Measurements from ENCODE around the gene STPG4. TPM values are rescaled to one million over a fixed set of nuclear protein-coding genes. Genes with fewer than 3 reads are reported as not detected.

Gene STPG4
- polyA plus RNA-seq, 3 donors = 0.14 to 0.30 (median 0.14) TPM

DNA sequence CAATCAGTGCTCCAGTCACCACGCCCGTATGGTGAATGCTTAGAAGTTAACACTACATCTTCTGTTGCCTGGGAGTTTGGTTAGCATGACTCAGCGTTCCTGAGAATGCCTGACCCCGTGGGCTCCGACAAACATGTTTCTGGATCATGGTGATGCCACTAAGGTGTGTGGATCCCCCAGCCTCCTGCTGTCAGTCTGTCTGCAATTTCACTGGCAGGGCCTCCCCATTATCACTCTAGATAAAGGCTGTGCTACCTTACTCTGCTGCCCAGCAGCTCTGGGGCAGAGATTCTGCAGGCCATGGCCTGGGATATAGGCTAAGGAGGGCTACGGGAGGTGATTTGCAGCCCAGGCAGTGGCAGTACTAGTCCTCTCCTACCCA is 66.0 kb downstream of the STPG4 start:
- DNase-seq = no peak

DNA sequence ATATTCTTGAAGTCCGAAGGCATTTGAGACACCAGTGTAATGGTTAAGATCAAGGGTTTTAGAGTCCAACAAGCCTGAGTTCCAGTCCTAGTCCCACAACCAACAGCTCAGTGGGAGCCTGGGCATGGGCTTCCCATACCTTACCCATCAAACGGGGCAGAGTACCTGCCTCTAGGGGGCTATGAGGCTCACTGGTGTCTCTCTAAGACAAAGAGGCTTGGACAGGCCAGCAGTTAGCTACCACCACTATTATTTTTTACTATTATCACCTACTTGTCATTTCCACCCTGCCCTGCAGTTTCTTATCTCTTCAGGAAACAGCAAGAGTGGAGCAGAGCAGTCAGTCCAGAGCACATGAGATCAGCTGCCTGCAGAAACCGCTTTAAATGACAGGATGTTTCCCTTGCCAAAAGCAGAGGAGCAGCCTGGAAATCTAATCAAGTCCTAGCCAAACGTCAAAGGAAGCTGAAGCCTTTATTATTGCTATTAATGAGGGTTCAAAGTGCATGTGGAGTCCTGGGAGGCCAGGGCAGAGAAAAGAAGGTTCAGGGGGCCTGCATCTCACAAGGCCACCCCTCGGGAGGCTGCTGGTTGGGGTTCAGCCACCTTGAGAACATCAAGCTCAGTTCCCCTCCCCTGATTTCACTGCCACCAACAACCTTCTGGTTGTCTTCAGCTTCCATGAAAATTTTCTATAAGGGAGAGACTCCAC is 66.6 kb downstream of the STPG4 start:
- peak; percentile 48 for DNase-seq

DNA sequence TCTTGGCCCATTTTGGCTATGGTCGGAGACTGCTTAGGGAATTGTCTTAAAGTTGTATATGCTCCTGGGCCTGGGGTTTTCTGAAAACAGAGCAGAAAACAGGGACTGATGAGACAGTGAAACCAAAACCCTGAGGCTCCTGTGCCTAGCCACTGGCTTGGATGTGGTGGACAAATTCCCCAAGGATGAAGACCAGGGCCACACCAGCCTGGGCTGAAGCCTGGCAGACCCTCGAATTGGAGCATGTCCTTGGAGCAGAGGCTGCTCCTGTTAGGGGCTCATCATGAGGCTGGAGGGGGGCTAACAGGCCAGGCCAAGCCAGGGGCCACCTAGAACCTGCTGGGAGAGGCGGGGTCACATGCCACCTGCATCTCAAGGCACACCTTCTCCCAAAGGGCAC is 68.1 kb downstream of the STPG4 start:
- no peak for DNase-seq

DNA sequence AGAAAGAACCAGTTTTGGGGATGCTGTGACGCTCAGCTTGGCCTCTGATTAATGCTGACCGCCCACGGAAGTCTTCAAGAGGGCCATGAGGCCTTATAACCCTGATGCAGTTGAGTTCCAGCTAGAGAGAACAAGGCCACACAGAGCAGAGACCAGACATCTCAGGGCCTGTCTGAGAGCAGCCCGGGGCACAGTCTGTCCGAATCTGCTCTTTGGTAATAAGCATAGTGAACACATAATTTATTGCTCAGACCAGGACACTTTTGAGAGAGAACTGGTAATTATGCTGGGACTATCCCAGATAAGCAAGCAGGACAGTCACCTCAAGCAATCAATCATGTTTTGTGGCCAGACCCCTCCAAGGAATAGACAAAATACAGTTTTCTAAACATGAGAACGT is 68.5 kb downstream of the STPG4 start:
- no peak for DNase-seq

DNA sequence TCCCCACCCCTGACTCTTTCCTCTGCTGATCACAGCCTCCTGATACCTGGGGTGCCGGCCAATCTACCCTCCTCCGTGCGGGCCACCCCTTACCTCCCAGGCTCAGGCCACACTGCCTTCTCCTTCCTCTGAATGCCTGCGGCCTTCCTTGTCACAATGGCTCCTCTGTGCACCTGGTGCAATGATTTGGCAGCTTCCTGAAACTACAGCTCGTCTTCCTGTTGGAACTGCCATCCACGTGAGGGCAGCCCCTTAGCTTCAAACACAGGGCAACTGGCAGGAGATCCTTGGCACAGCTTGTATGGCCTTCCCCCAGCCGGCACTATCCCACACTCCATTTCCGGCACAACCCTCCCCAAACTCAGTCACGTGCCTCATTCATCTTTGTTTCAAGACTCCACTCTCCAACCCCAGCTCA is 69.0 kb downstream of the STPG4 start:
- no peak for DNase-seq

DNA sequence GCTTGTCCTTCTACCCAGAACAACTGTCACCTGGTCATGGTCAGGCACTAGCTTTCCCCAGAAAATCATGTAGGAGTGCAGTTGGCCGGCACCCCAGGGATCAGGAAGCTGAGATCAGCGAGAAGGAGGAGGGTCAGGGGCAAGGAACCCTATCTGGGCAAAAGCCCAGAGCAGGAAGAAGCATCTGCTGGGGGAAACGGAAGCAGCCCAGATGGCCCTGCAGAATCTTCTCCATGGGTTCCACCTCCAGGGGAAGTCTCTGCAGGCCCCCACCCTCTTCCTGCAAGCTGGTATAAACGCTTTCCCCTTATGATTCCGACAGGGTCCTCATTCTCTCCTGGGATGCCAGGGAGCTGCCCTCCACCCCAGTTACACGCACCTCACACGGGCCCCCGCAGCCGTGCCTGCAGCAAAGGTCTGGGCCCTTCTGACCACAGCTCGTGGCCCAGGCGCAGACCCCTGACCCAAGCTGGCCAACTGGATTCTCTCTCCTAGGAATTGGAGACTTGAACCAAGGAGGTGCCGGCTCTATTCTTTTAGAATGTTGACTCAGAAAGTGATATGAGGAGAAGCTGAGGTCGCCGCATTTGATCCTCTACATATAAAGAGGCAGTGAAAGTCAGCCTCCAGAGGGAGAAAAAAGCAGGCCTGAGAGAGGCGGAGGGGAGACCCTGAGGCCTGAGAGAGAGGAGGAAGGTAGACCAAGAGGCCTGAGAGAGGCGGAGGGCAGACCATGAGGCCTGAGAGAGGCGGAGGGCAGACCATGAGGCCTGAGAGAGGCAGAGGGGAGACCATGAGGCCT is 71.0 kb downstream of the STPG4 start:
- DNase-seq = no peak

DNA sequence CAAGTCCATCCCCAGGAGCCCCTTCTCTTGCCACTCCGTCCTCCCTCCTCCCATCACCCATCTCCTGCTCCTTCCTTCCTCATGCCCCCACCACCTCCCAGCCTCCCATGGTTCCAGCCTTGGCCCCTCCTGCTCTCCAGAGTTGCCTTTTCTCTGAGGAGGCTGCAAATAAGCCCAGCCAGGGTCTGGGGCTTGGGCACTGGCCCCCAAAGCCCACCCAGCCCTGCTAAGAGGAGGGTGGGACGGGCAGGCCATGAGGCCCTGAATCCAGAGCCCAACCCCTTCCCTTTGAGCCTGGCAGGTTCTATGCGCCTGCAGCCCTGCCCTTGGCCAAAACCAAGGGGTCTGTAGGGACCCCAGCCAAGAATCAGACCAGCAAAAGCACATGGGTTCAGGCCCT is 71.6 kb downstream of the STPG4 start:
- no peak for DNase-seq

DNA sequence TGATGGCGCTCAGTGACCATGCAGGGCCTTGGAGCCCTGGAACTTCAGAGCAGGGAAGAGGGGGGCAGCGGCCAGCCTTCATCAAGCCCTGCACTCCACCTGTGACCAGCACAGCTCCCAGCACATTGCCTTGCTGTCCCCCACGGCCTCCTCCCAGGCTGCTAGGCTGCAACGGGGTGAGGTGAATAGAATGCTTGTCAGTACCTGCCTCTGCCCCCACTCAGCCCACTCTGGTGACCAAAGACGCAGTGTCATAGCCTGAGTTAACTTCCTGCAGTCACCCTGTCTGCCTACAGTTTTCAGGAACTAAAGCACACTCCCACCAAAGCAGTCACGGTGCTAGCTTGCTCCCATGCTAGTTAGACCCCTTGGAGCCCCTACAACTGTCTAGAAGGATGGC is 72.1 kb downstream of the STPG4 start:
- DNase-seq = no peak

DNA sequence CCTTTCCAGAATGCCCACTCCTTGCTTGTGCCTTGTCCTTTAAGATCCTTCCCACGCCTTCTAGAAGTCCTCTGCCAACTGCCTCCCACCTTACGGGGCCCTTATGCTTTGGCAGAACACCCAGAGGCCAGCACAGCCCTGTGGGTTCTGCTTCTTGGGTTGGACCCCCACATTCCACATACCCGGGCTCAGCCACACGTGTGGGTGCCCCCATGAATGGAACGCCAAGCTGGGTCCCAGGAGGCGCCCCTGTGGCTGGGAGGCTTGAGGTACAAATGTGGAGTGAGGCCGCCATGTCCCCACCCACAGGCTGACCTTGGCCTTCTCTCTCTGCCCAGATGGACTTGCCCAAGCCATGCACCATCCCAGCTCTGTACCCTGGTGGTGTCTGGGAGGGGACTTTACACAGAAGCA is 74.2 kb downstream of the STPG4 start:
- DNase-seq = no peak

DNA sequence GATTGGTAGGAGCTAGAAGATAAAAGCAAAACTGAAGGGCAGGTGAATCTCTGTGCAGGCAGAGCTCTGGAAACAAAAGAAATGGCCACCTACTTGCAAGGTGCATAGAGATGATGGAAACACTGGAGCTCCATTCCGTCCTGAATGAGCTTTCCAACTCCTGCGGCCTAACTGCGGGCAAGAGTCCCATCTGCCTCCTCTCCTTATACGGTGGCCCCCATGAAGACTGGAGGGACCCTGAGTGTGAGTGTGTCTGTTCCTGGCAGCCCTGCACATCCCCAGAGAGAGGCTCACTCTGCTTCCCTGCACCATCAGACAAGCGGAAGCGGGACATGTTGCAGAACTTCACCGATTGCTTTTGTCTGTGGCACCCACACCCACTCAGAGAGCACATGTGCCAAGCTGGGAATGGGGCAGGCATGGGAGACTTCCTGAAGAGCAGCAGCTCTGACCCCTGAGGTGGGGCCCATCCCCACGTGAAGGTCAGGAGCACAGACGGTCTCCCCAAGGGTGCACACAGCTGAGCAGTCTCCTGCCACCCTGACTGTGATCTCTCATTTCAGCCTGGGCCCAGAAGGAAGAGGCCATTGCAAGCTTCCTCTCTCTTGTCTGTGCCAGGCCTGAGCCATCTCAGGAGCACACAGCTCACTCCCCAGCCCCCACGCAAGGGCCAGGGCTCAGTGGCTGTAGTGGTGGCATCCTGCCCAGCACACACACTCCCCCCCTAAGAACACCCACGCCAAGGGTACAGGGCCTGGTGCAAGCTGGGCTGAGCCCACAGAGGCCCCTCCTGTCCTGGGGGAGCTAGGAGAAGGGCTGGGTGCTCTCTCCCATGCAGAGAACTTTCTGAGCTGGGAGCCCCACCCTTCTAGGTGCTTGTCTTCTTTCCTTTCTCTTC is 75.3 kb downstream of the STPG4 start:
- DNase-seq = no peak

DNA sequence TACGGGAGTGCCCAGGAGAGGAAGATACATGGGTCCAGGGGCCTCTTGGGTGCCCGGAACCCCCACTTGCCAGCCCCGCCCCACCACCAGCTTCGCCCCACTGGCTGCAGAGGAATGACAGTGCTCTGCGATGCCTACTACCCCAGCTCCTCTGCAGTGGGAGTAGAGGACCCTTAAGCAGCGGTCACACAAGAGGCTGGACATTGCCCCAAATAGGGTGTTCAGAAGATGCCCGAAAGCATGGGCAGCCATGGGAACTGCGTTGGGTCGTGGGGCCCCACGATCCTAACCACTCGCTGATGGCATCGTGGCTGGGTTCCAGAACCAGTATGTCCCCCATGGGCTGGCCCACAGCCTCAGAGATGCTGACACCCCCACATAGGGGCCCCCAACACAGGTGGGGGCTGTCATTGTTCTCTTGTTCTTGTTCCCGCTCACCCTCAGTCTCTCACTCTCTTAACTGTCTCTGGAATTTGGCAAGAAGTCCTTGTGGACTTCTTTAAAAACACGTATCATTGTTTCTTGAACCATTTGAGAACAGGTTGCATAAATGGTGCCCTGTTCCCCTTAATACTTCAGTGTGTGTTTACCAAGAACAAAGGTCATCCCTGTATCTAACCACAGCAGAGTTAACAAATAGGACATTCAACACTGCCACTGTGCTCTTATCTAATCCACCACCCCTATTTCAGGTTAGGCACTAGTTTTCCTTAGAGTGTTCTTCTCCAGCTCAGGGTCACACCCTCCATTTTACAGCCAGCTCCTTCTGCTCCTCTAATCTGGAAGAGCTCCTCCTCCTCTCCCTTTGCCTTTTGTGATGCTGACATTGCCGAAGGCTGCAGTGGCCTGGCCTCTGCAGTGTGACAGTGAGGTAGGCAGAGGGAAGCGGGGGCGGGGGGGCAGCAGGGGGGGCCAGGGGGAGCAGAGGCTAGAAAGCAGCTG is 76.3 kb downstream of the STPG4 start:
- no peak for DNase-seq

DNA sequence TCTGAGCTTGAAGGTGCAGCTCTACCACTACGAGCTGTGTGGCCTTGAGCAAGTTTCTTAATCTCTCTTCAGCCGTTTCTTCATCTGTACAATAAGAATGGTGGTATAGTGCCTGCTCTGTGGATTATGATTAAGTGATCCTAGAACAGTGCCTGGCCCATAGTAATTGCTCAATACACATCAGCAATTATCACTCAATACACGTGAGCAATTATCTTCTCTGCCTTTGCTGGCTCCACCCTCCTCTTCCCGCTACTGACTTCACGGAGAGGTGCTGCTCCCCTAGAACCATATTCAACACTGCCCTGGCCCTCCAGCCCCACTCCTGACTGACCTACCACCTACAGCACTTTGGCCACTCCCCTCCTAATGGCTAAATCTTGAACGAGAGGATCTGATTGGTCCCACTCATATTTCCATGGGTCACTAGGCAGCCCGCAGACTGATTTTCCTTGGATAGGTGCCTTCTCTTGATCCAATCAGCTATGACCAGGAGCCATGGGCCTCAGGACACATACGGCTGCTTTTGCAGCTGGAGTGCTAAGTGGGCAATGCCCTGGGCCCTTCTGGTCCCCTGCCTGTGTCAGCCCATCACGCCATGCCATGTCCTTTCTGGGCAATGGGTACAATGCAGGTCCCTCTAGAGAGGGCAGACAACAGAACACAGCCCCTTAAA is 77.5 kb downstream of the STPG4 start:
- no peak for DNase-seq

DNA sequence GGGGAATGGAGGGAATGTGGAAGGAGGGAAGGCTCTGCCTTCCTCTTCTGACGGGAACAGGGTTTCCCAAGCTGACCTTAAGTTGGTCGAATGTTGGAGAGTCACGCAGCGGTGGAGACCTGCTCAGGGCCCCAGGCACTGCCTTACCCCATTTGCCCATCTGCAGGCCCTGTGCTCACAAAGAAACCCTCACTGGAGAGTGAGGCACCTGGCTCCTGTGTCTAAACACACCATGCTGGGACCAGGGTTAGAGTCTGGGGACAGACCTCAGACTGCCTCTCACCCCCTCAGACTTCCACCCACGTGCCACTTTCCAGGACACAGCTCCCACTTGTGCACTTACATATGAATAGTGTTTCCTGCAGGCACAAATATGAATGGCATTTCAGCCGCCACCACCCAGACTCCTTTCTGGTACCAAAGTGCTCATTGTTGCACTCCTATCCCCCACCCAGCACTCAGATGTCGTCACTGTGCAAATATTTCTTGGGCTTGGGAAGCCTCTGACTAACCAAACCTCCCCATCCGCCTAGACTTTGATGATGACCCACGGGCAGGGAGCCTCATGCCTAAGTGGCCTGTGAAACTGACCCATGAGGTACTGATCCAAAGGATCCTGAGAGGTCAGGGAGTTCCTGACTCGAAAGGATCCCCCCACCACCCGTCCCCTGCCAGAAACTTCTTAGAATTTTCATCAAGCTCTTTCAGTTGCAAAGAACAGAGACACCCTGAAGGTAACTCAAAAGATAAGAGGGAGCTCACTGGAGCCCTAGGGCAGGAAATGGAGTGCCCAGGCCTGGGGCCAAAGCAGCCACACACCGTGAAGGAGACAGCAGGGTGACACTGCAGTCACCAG is 78.3 kb downstream of the STPG4 start:
- DNase-seq = no peak

DNA sequence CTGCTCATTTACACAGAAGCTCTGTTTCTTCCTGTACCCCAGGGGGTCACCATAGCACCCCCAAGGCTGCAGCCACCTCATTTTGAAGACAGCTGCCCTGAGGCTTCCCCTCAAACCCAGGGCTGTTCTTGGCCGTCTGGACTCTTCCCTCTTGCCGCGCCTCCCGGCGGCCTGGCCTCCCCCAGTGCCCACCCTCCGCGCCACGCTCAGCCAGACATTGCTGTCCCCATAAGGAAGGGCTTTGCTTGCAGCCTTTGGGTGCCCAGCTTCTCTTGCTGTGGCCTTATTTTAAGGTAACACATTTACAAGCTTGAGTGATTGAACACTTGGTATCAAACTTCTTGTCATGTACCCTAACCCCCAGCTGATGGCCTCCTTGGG is 79.0 kb downstream of the STPG4 start:
- DNase-seq = no peak

DNA sequence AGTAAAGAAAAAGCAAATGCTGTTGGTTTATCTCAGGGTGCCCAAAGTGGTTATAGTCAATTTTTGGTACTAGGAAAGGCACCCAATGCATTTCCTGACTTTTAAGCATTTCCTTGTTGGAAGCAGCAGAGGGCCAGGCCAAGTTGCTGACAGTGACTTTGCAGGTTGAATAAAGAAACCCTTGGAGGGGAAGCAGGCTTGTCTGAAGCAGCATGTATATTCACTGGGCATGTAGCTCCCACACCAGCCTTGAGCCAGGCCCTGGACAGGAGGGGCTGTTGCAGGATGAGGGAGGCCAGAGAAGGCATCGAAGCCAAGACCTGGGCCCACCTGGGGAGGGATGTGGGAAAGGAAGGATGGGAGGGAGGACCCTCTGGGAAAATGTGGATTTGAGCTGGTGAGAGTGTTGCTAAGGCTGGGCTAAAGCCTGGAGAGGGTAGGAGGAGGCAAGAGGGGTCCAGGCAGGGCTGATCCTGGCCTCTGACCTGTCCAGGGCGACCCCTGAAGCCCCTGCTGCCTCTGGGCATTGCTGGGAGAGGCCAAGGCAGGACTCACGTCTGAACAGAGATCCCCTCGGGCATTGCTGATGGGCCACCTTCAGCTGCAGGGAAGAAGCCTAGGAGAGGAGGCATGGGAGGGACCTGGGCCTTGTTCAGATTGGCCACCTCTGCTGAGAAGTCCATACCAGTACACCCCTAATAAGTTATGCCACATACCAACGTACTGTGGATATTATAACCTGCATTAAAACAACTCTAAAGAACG is 79.6 kb downstream of the STPG4 start:
- DNase-seq = no peak

DNA sequence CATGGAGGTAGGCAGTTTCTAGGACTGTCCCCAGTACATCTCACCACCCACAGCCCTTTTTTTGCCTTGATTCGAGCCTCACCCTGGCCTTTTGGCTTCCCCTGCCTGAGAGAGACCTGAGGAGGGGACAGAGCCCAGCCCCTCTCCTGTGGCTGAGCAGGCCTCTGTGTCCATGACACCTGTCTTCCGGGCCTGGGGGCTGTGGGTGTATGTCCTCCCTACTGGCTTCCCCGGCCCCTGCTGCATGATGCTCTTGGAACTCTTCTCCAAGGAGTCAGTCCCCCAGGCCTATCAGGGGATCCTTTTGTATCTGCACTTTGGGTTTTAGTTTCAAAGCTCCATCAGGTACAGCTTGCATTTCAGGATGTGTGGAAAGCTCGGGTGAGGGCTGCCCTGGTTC is 80.4 kb downstream of the STPG4 start:
- DNase-seq = no peak

DNA sequence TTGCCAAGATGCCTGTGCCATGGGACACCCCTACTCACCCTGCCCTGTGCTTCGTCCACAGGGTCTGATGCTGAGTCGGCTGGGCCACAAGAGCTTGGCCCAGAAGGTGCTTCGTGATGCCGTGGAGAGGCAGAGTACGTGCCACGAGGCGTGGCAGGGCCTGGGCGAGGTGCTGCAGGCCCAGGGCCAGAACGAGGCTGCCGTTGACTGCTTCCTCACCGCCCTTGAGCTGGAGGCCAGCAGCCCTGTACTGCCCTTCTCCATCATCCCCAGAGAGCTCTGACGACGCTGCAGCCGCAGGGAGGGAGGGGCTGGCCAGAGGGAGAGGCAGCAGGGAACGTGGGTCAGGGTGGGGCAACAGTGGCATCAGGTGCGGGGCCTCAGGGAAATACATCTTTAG is 81.5 kb downstream of the STPG4 start:
- DNase-seq = no peak

DNA sequence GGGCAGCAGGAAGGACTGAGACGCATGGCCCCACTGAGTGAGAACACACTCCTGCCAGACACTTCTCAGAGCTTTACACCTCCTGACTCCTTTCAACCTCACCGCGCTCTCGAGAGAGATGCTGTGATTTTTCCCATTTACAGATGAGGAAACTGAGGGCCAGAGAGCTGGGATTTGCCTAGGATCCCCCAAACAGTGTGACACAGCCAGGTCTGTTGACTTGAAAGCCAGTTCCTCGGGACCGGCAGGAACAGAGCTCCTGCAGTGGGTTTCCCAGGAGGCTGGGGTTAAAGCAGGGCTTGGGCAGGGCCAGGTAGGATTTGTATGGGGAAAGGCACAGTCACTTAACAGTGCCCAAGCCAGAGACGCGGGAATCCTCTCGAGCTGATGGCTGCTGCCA is 81.9 kb downstream of the STPG4 start:
- DNase-seq = no peak

DNA sequence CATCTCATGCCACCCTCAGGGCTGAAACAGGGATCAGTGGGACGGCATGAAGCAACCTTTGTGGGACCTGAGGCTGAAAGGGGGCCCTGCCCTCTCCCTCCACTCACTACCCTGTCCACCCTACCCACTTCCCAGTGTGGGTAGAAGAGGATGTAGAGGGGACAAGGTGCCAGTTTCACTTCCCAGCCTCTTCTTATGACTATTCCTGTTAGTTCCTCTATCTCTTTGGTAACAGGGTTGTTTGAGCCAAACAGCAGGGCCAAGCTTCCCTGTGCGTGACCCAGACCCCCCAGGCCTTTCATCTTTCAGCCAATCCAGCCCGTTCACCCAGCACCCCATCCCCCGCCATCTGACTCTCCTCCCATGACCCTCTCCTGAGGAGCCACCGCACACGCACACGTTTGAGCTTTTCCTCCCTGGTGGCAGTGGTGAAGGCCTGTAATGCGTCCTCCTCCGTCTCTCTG is 82.3 kb downstream of the STPG4 start:
- DNase-seq = no peak

Data from renal pelvis (tissue), 4 donors.